ENCODE results near the gene IL12RB1.

DNA sequence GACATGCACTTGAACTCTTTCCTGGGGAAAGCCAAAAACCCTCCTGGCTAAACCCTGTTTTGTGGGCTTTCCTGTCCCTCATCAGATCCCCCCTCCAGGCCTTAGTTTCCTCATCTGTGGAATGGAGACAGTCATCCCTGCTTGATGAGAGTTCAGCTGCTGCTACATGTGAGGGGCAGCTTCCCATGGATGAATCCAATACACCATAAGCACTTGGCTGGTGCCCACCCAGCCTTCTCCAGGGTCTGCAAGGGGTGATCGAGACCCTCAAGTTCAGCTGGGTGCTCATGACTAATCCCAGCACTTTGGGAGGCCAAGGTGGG, 21.6 kb downstream of the IL12RB1 start:
- TF ChIP-seq, protein P1, sequence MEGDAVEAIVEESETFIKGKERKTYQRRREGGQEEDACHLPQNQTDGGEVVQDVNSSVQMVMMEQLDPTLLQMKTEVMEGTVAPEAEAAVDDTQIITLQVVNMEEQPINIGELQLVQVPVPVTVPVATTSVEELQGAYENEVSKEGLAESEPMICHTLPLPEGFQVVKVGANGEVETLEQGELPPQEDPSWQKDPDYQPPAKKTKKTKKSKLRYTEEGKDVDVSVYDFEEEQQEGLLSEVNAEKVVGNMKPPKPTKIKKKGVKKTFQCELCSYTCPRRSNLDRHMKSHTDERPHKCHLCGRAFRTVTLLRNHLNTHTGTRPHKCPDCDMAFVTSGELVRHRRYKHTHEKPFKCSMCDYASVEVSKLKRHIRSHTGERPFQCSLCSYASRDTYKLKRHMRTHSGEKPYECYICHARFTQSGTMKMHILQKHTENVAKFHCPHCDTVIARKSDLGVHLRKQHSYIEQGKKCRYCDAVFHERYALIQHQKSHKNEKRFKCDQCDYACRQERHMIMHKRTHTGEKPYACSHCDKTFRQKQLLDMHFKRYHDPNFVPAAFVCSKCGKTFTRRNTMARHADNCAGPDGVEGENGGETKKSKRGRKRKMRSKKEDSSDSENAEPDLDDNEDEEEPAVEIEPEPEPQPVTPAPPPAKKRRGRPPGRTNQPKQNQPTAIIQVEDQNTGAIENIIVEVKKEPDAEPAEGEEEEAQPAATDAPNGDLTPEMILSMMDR (IDR thresholded peaks at IDR 0.05; ENCODE audit: insufficient read depth, low read length, poor library complexity, severe bottlenecking): no peak
- TF ChIP-seq EZH2phosphoT487 (conservative IDR thresholded peaks at IDR 0.05; ENCODE audit: low read length): no peak
